ENCODE results near the gene DIPK1A. TPM values are rescaled to one million over a fixed set of nuclear protein-coding genes. Genes with fewer than 3 reads are reported as not detected.
A peak's percentile ranks its signal among the peaks of the same experiment; 100 is the strongest.

Gene DIPK1A
- total RNA-seq, 1 donor from 2014 or later = 16.0 TPM

DNA sequence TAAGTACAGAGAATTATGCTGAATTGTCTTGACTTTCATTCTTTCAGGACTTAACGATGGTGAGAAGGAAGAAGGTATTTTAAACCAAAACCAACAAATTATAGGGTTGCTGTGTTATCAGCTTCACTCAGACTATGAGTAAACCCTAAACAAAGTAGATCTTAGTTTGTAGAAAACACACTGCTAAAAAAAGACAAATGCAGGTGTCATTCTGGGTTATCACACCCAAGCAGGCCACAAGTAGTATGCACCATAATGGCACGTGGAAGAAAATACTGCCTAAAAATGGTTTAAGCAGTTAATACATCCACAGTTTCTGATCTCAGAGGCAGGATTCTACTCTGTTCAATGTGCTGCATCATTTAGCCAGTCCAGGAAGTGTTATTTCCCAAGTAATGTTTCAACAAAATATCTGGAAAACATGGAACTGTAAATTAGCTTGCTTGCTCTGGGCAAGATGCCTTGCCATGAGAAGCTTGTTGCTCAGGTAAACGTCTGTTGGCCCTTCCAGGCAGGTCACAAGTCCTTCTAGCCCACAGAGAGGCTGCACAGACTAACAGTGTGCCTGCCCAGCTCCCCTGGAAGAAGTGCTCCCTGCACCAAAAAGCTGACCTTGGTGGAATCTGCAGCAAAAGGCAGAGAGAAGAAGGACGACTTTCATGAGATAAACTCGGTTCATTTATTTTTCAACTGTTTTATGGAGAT is 4.1 kb downstream of the DIPK1A start:
- no peaks in the 10 kb centered on the region for H3K27me3 Mint-ChIP-seq
- intact Hi-C loops (cut with micrococcal nuclease) = no loop called here
- no peak for ATAC-seq (ENCODE audit: low read depth)
- peaks cover 21% of the 10 kb centered on the region for H3K36me3 Mint-ChIP-seq (ENCODE audit: low read depth)
- no peak for DNase-seq
- peaks cover 57% of the 10 kb centered on the region for H3K4me1 Mint-ChIP-seq
- TF ChIP-seq CTCF (IDR thresholded peaks at IDR 0.05) = no peak
- peak overlapping the region; percentile 71 for H3K27ac Mint-ChIP-seq
- H3K9me3 Mint-ChIP-seq = no peaks in the 10 kb centered on the region
- ChIA-PET POLR2A (interaction anchor here (1.1 to 1.7 kb wide), 4 partner anchors 9 to 125 kb away, joined by 3 to 5 read pairs (median 4); partner anchors contain the start of gene RPL5), CTCF (interaction anchor here (0.8 to 8.7 kb wide), 9 partner anchors 9 to 105 kb away, joined by 3 to 199 read pairs (median 4); no protein-coding TSS in a partner anchor)
- peak overlapping the region; percentile 36 for H3K4me3 Mint-ChIP-seq

DNA sequence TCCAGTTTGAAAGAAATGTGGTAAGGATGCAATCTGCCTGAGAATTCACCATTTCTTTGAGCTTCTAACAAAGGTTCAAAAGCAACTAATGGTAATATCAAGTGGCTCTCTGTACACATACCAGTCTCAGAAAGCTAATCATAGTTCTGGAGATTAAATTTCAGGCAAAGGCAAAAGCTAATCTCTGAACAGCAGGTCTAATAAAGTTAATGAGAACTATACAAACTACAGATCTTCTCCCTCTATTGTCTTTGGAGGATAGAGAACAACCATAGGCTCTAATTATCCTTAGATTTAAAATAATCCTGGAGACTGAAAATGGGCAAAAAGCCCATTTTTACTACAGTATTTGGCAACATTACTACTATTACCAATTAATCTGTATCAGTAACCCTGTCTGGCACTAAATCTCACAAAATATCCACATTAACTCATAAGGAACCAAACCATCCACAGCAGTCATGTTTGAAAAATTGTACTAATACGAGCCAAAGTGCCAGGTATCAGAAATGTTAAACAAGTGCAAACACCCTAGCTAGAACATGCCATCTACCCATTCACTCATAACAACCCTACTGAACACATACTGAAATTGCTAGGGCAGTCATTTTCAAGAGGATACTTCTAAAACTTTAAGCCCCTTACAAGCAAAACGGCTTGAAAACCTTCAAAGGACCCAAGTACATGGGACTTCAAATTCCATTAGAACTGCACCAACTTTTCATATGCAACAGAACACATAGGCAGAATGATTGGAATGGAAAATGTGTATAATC is 4.8 kb downstream of the DIPK1A start:
- TF ChIP-seq CTCF (IDR thresholded peaks at IDR 0.05) = no peak
- Mint-ChIP-seq H3K36me3 (ENCODE audit: low read depth) (peaks cover 20% of the 10 kb centered on the region), H3K27me3 (no peaks in the 10 kb centered on the region), H3K27ac (peak overlapping the region; percentile 71), H3K9me3 (no peaks in the 10 kb centered on the region), H3K4me3 (peak overlapping the region; percentile 15), H3K4me1 (peaks cover 57% of the 10 kb centered on the region)
- no peak for DNase-seq
- POLR2A ChIA-PET = interaction anchor here (0.5 to 1.7 kb wide), 3 partner anchors 19 to 29 kb away, joined by 3 to 4 read pairs (median 3); no protein-coding TSS in a partner anchor
- CTCF ChIA-PET = interaction anchor here (0.9 to 8.7 kb wide), 3 partner anchors 9 to 98 kb away, joined by 3 to 199 read pairs (median 89); no protein-coding TSS in a partner anchor
- ATAC-seq (ENCODE audit: low read depth) = no peak
- intact Hi-C loops (cut with micrococcal nuclease) = loop anchor here (1.0 kb wide), 1 partner anchor 9 kb away; no protein-coding TSS in a partner anchor

GRCh38 chr1:92953491-92953890 is 7.8 kb downstream of the DIPK1A start:
- TF ChIP-seq CTCF (IDR thresholded peaks at IDR 0.05) = no peak
- intact Hi-C loops (cut with micrococcal nuclease) = loop anchor here (1.0 to 5.0 kb wide), 3 partner anchors 8 to 39 kb away; no protein-coding TSS in a partner anchor
- ChIA-PET CTCF (interaction anchor here (0.6 to 2.7 kb wide), 4 partner anchors 8 to 94 kb away, joined by 3 to 8 read pairs (median 6); partner anchors contain the start of gene DIPK1A), POLR2A (interaction anchor here (2.2 kb wide), 1 partner anchor 22 kb away, joined by 14 read pairs; no protein-coding TSS in a partner anchor)
- Mint-ChIP-seq H3K27me3 (no peaks in the 10 kb centered on the region), H3K36me3 (ENCODE audit: low read depth) (peaks cover 8% of the 10 kb centered on the region), H3K9me3 (no peaks in the 10 kb centered on the region), H3K4me1 (peaks cover 41% of the 10 kb centered on the region), H3K4me3 (peak overlapping the region; percentile 58), H3K27ac (peak overlapping the region; percentile 79)
- no peak for DNase-seq
- ATAC-seq (ENCODE audit: low read depth) = peak; percentile 67

DNA sequence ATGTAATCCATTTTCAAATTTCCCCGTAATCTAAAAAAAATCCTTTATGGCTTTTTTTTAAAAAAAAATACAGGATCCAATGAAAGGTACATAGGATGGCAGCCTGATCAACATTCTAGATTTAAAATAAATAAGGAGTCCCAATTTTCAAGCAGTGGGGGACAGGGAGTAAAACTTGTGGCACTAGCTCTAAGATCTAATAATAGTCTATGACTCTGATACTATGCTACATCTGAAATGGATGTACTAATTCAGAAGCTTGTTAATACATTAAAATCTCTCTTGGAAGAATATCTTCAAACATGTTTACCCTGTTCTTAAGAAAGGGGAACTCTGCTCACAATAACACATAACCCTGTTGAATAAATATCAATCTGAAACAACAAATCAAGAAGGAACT is 8.5 kb downstream of the DIPK1A start:
- ChIA-PET CTCF (interaction anchor here (0.9 to 2.7 kb wide), 3 partner anchors 8 to 93 kb away, joined by 4 to 8 read pairs (median 8); partner anchors contain the start of gene DIPK1A), POLR2A (interaction anchor here (1.1 to 2.2 kb wide), 3 partner anchors 9 to 126 kb away, joined by 3 to 14 read pairs (median 9); partner anchors contain the start of genes DIPK1A and MTF2)
- H3K27me3 Mint-ChIP-seq = no peaks in the 10 kb centered on the region
- TF ChIP-seq CTCF (IDR thresholded peaks at IDR 0.05) = no peak
- DNase-seq (no peak), ATAC-seq (ENCODE audit: low read depth) (no peak)
- peaks cover 37% of the 10 kb centered on the region for H3K4me1 Mint-ChIP-seq
- no peaks in the 10 kb centered on the region for H3K9me3 Mint-ChIP-seq
- peak overlapping the region; percentile 79 for H3K27ac Mint-ChIP-seq
- peaks cover 7% of the 10 kb centered on the region for H3K36me3 Mint-ChIP-seq (ENCODE audit: low read depth)
- intact Hi-C loops (cut with micrococcal nuclease) = loop anchor here (1.0 to 5.0 kb wide), 3 partner anchors 7 to 40 kb away; no protein-coding TSS in a partner anchor
- peak overlapping the region; percentile 58 for H3K4me3 Mint-ChIP-seq
